Measurements from ENCODE around the gene BMPR1B.

GRCh38 chr4:95007998-95008397, 250.2 kb downstream of the BMPR1B start:
- no peak for TF ChIP-seq CTCF (IDR thresholded peaks at IDR 0.05)
- TF ChIP-seq POLR2A (IDR thresholded peaks at IDR 0.05): no peak
- no peak for TF ChIP-seq EP300 (IDR thresholded peaks at IDR 0.05)
- no peak for TF ChIP-seq POLR2AphosphoS5 (IDR thresholded peaks at IDR 0.05)

Data from gastroesophageal sphincter (tissue), 3 donors.